ENCODE results near the gene RIBC2.
"Not testable (repeated sequence)": the region's sequence is repeated elsewhere in the genome, so short reads cannot be mapped to it uniquely, and the experiment has no call there.

The RIBC2 gene

GRCh38 chr22:45430871-45431270 lies 17.4 kb downstream of the RIBC2 start:
- WGBS (ENCODE audit: extremely low coverage, insufficient coverage, insufficient read length), result no CpG with 5 or more reads among the region's 19 CpGs

GRCh38 chr22:45434981-45435380 lies 21.5 kb downstream of the RIBC2 start:
- H3K14ac ChIP-seq (ENCODE audit: low read length), result no peak overlapping the region
- no peak overlapping the region for H2AFZ ChIP-seq (ENCODE audit: insufficient read depth, low read length, poor library complexity)
- H2BK120ac ChIP-seq (ENCODE audit: insufficient read depth, low read length, poor library complexity), result peak overlapping the region; percentile 41
- no peaks in the 10 kb centered on the region for H3K27me3 ChIP-seq (ENCODE audit: insufficient read depth, low read length)
- no peak overlapping the region for H3K9ac ChIP-seq (ENCODE audit: low read length)
- H3K36me3 ChIP-seq (ENCODE audit: control insufficient read depth in 1 of 2, insufficient read depth in 2 of 2, low read length in 2 of 2), result no peaks in the 10 kb centered on the region
- H4K91ac ChIP-seq (ENCODE audit: low read depth, low read length), result peak overlapping the region; percentile 82
- peaks cover 14% of the 10 kb centered on the region for H3K79me1 ChIP-seq (ENCODE audit: low read length)
- H3K9me3 ChIP-seq (ENCODE audit: insufficient read depth, low read depth, low read length), result no peaks in the 10 kb centered on the region
- no peak overlapping the region for H3K18ac ChIP-seq (ENCODE audit: low read length)
- no CpG with 5 or more reads among the region's 6 CpGs for WGBS (ENCODE audit: extremely low coverage, insufficient coverage, insufficient read length)
- DNase-seq, result no peak
- no peak overlapping the region for H3K23ac ChIP-seq (ENCODE audit: low read length)
- H3K4me1 ChIP-seq (ENCODE audit: control insufficient read depth in 1 of 2, insufficient read depth in 2 of 2, low read length in 2 of 2), result peaks cover 0 to 5% of the 10 kb centered on the region in 2 experiments
- H4K12ac ChIP-seq (ENCODE audit: low read depth, low read length), result no peak overlapping the region
- peak overlapping the region; percentile 24 for H2AK5ac ChIP-seq (ENCODE audit: low read length)
- H2BK12ac ChIP-seq (ENCODE audit: low read length), result peak overlapping the region; percentile 31
- no peak overlapping the region for H3K4me2 ChIP-seq (ENCODE audit: low read length)
- H3K4me3 ChIP-seq (ENCODE audit: low read depth, low read length), result no peak overlapping the region
- H4K8ac ChIP-seq (ENCODE audit: low read depth, low read length), result peak overlapping the region; percentile 59
- no peaks in the 10 kb centered on the region for H3K79me2 ChIP-seq (ENCODE audit: control insufficient read depth, insufficient read depth, low read length, poor library complexity)
- H3K4ac ChIP-seq (ENCODE audit: low read depth, low read length), result peak overlapping the region; percentile 16
- H2BK5ac ChIP-seq (ENCODE audit: low read depth, low read length, poor library complexity), result no peak overlapping the region
- H3K27ac ChIP-seq (ENCODE audit: low read depth, low read length), result no peak overlapping the region

More at GRCh38 chr22:45430871-45431270, 17.4 kb downstream of the RIBC2 start:
- Histone ChIP-seq H3K79me2 (ENCODE audit: control insufficient read depth, insufficient read depth, low read length, poor library complexity) (no peaks in the 10 kb centered on the region), H4K12ac (ENCODE audit: low read depth, low read length) (no peak overlapping the region), H3K9ac (ENCODE audit: low read length) (no peak overlapping the region), H3K27me3 (ENCODE audit: insufficient read depth, low read length) (no peaks in the 10 kb centered on the region), H3K27ac (ENCODE audit: low read depth, low read length) (no peak overlapping the region), H3K79me1 (ENCODE audit: low read length) (peaks cover 8% of the 10 kb centered on the region), H2BK5ac (ENCODE audit: low read depth, low read length, poor library complexity) (no peak overlapping the region), H4K8ac (ENCODE audit: low read depth, low read length) (no peak overlapping the region), H3K18ac (ENCODE audit: low read length) (no peak overlapping the region), H2AK5ac (ENCODE audit: low read length) (no peak overlapping the region), H3K4me3 (ENCODE audit: low read depth, low read length) (no peak overlapping the region), H3K4me1 (ENCODE audit: control insufficient read depth in 1 of 2, insufficient read depth in 2 of 2, low read length in 2 of 2) (peaks cover 0 to 4% of the 10 kb centered on the region in 2 experiments), H2BK12ac (ENCODE audit: low read length) (no peak overlapping the region), H3K14ac (ENCODE audit: low read length) (no peak overlapping the region), H3K36me3 (ENCODE audit: control insufficient read depth in 1 of 2, insufficient read depth in 2 of 2, low read length in 2 of 2) (no peaks in the 10 kb centered on the region), H4K91ac (ENCODE audit: low read depth, low read length) (no peak overlapping the region), H3K9me3 (ENCODE audit: insufficient read depth, low read depth, low read length) (peaks cover 5% of the 10 kb centered on the region), H3K4ac (ENCODE audit: low read depth, low read length) (no peak overlapping the region), H3K23ac (ENCODE audit: low read length) (no peak overlapping the region), H2AFZ (ENCODE audit: insufficient read depth, low read length, poor library complexity) (no peak overlapping the region), H2BK120ac (ENCODE audit: insufficient read depth, low read length, poor library complexity) (no peak overlapping the region), H3K4me2 (ENCODE audit: low read length) (no peak overlapping the region)
- no peak for DNase-seq

- no peaks in the 10 kb centered on the region for H3K27me3 ChIP-seq (ENCODE audit: insufficient read depth, low read length)
- H3K18ac ChIP-seq (ENCODE audit: low read length), result peak overlapping the region; percentile 37
- H3K4me3 ChIP-seq (ENCODE audit: low read depth, low read length), result no peak overlapping the region
- DNase-seq, result peak; percentile 87 to 96
- H4K8ac ChIP-seq (ENCODE audit: low read depth, low read length), result peak overlapping the region; percentile 73
- WGBS (ENCODE audit: extremely low coverage, insufficient coverage, insufficient read length), result no CpG with 5 or more reads among the region's 20 CpGs
- peak overlapping the region; percentile 58 for H2BK5ac ChIP-seq (ENCODE audit: low read depth, low read length, poor library complexity)
- H3K79me1 ChIP-seq (ENCODE audit: low read length), result peaks cover 19% of the 10 kb centered on the region
- no peak overlapping the region for H2AFZ ChIP-seq (ENCODE audit: insufficient read depth, low read length, poor library complexity)
- H3K4me1 ChIP-seq (ENCODE audit: control insufficient read depth in 1 of 2, insufficient read depth in 2 of 2, low read length in 2 of 2), result peaks cover 0 to 9% of the 10 kb centered on the region in 2 experiments
- no peak overlapping the region for H4K12ac ChIP-seq (ENCODE audit: low read depth, low read length)
- peak overlapping the region; percentile 87 for H2BK12ac ChIP-seq (ENCODE audit: low read length)
- H3K9me3 ChIP-seq (ENCODE audit: insufficient read depth, low read depth, low read length), result no peaks in the 10 kb centered on the region
- no peak overlapping the region for H2AK5ac ChIP-seq (ENCODE audit: low read length)
- no peaks in the 10 kb centered on the region for H3K36me3 ChIP-seq (ENCODE audit: control insufficient read depth in 1 of 2, insufficient read depth in 2 of 2, low read length in 2 of 2)
- no peak overlapping the region for H3K4ac ChIP-seq (ENCODE audit: low read depth, low read length)
- peak overlapping the region; percentile 84 for H4K91ac ChIP-seq (ENCODE audit: low read depth, low read length)
- H3K9ac ChIP-seq (ENCODE audit: low read length), result no peak overlapping the region
- H3K14ac ChIP-seq (ENCODE audit: low read length), result peak overlapping the region; percentile 24
- H3K4me2 ChIP-seq (ENCODE audit: low read length), result no peak overlapping the region
- H3K27ac ChIP-seq (ENCODE audit: low read depth, low read length), result peak overlapping the region; percentile 3
- H2BK120ac ChIP-seq (ENCODE audit: insufficient read depth, low read length, poor library complexity), result peak overlapping the region; percentile 75
- no peak overlapping the region for H3K23ac ChIP-seq (ENCODE audit: low read length)
- H3K79me2 ChIP-seq (ENCODE audit: control insufficient read depth, insufficient read depth, low read length, poor library complexity), result no peaks in the 10 kb centered on the region
Measured at GRCh38 chr22:45435544-45436139, 22.1 kb downstream of the RIBC2 start.

- not testable (repeated sequence) for H3K4ac ChIP-seq (ENCODE audit: low read depth, low read length); H3K4me3 ChIP-seq (ENCODE audit: low read depth, low read length); H2BK120ac ChIP-seq (ENCODE audit: insufficient read depth, low read length, poor library complexity); H4K8ac ChIP-seq (ENCODE audit: low read depth, low read length); H3K23ac ChIP-seq (ENCODE audit: low read length); H3K36me3 ChIP-seq (ENCODE audit: control insufficient read depth in 1 of 2, insufficient read depth in 2 of 2, low read length in 2 of 2); DNase-seq; H4K12ac ChIP-seq (ENCODE audit: low read depth, low read length); H3K27me3 ChIP-seq (ENCODE audit: insufficient read depth, low read length); H3K14ac ChIP-seq (ENCODE audit: low read length); H2AK5ac ChIP-seq (ENCODE audit: low read length); H2AFZ ChIP-seq (ENCODE audit: insufficient read depth, low read length, poor library complexity); H3K9ac ChIP-seq (ENCODE audit: low read length); H3K18ac ChIP-seq (ENCODE audit: low read length); H3K9me3 ChIP-seq (ENCODE audit: insufficient read depth, low read depth, low read length); H3K27ac ChIP-seq (ENCODE audit: low read depth, low read length); H2BK5ac ChIP-seq (ENCODE audit: low read depth, low read length, poor library complexity); H3K4me2 ChIP-seq (ENCODE audit: low read length); H3K79me2 ChIP-seq (ENCODE audit: control insufficient read depth, insufficient read depth, low read length, poor library complexity)
- H4K91ac ChIP-seq (ENCODE audit: low read depth, low read length), result peak overlapping the region; percentile 26
- H3K79me1 ChIP-seq (ENCODE audit: low read length), result peaks cover 28% of the 10 kb centered on the region
- peaks cover 4 to 16% of the 10 kb centered on the region in 2 experiments for H3K4me1 ChIP-seq (ENCODE audit: control insufficient read depth in 1 of 2, insufficient read depth in 2 of 2, low read length in 2 of 2)
- peak overlapping the region; percentile 20 for H2BK12ac ChIP-seq (ENCODE audit: low read length)
- WGBS (ENCODE audit: extremely low coverage, insufficient coverage, insufficient read length), result no CpG with 5 or more reads among the region's 34 CpGs
Measured at GRCh38 chr22:45436871-45437517, 23.5 kb downstream of the RIBC2 start.
